Endothelial cell of umbilical vein (primary cell): Measurements from ENCODE around the gene CYP46A1. TPM values are rescaled to one million over a fixed set of nuclear protein-coding genes. Genes with fewer than 3 reads are reported as not detected.

Experiments
- BruUV-seq: library from RNA; stranded (reverse); fragments of 400-500 nt; replicated peaks from 2 replicates; lab custom pipeline; 2021; lab: Mats Ljungman, UMichigan
- CTCF ChIA-PET: fragments of 300-600, 350-600 bp; sonication (Branson Sonifier 250); formaldehyde crosslinking; loops from one replicate; lab custom pipeline; 2021; ENCODE audit warnings: antibody characterized with exemption, inconsistent platforms; lab: Charles Lee
- POLR2A ChIA-PET: fragments of 300-600, 350-600 bp; sonication (Branson Sonifier 250); formaldehyde crosslinking; loops from one replicate; lab custom pipeline; 2021; ENCODE audit warnings: antibody characterized with exemption, inconsistent platforms; lab: Charles Lee
- DNase-seq: peaks from one replicate; pipeline ENCODE4 v3.0.0-alpha.2; 2011; ENCODE audit warnings: low read depth, low spot score
- FAIRE-seq: peaks from 2 replicates; lab custom pipeline; 2011; peaks lifted over from hg19 to GRCh38; lab: Jason Lieb, UNC
- H2AFZ ChIP-seq: 2 replicates; pipeline ENCODE4 v1.6.0; 2012; ENCODE audit warnings: low read depth, low read length, control low read depth, inconsistent platforms
- H3K27ac ChIP-seq: 2 replicates; pipeline ENCODE4 v1.5.1; 2011; ENCODE audit warnings: low read depth, mild to moderate bottlenecking, control low read depth, low read length, moderate library complexity; ENCODE audit not compliant: insufficient read depth
- H3K27me3 ChIP-seq, 2 experiments: 2 replicates each; pipeline versions ENCODE4 v1.6.0 to v1.6.1; 2011; ENCODE audit warnings: low read length in 2 of 2, mixed read lengths in 1 of 2; ENCODE audit not compliant: control insufficient read depth in 2 of 2, insufficient read depth in 2 of 2
- H3K36me3 ChIP-seq, 2 experiments: 2 replicates in 1 of 2; 3 replicates in 1 of 2; pipeline ENCODE4 v1.5.1; 2011; ENCODE audit warnings: low read length in 2 of 2, mild to moderate bottlenecking in 1 of 2, moderate library complexity in 1 of 2; ENCODE audit not compliant: control insufficient read depth in 2 of 2, insufficient read depth in 2 of 2; ENCODE audit errors: extremely low read depth in 1 of 2
- H3K4me1 ChIP-seq: 3 replicates; pipeline ENCODE4 v1.5.1; 2011; ENCODE audit warnings: mild to moderate bottlenecking, low read length; ENCODE audit not compliant: control insufficient read depth, insufficient read depth; ENCODE audit errors: extremely low read depth
- H3K4me2 ChIP-seq: 2 replicates; pipeline ENCODE4 v1.6.1; 2011; ENCODE audit warnings: low read length, control low read depth, mixed read lengths; ENCODE audit not compliant: insufficient read depth
- H3K4me3 ChIP-seq, 3 experiments: fragments of 200-600 bp in 1 of 3; sonication (generic), shearing (Covaris generic) in 1 of 3; replicated peaks in 1 of 3; 2 replicates each; pipeline ENCODE4 v1.5.1; 2011 to 2016; ENCODE audit warnings: control low read depth in 3 of 3, low read length in 3 of 3, mild to moderate bottlenecking in 2 of 3, inconsistent platforms in 1 of 3, low read depth in 1 of 3, moderate library complexity in 1 of 3; ENCODE audit not compliant: insufficient read depth in 1 of 3
- H3K79me2 ChIP-seq: 2 replicates; pipeline ENCODE4 v1.6.0; 2012; ENCODE audit warnings: low read length, inconsistent platforms; ENCODE audit not compliant: control insufficient read depth, insufficient read depth
- H3K9ac ChIP-seq: replicated peaks from 2 replicates; pipeline ENCODE3; 2011; ENCODE audit warnings: low read length, control low read depth; ENCODE audit not compliant: insufficient read depth; ENCODE audit errors: extremely low read depth
- H3K9me1 ChIP-seq: replicated peaks from 3 replicates; pipeline ENCODE4 v1.6.0; 2011; ENCODE audit warnings: mild to moderate bottlenecking, low read length; ENCODE audit not compliant: control insufficient read depth, insufficient read depth; ENCODE audit errors: extremely low read depth
- H3K9me3 ChIP-seq: replicated peaks from 2 replicates; pipeline ENCODE4 v1.5.1; 2012; ENCODE audit warnings: low read length, inconsistent platforms; ENCODE audit not compliant: control insufficient read depth, insufficient read depth
- H4K20me1 ChIP-seq: replicated peaks from 2 replicates; pipeline ENCODE3; 2011; ENCODE audit warnings: mild to moderate bottlenecking, low read length; ENCODE audit not compliant: control insufficient read depth, insufficient read depth; ENCODE audit errors: extremely low read depth
- CTCF ChIP-seq, 2 donors: IDR thresholded peaks; 1 replicate in 1 of 2; 2 replicates in 1 of 2; pipeline ENCODE4 v1.5.1; 2011; ENCODE audit warnings: low read length in 2 of 2, mild to moderate bottlenecking in 2 of 2, moderate library complexity in 2 of 2, control low read depth in 1 of 2, inconsistent platforms in 1 of 2, low read depth in 1 of 2; ENCODE audit not compliant: insufficient read depth in 1 of 2; ENCODE audit errors: extremely low read depth in 1 of 2
- EZH2 ChIP-seq: IDR thresholded peaks from 2 replicates; pipeline ENCODE4 v1.6.1; 2012; ENCODE audit warnings: borderline replicate concordance, low read depth, mild to moderate bottlenecking, moderate library complexity, low read length, inconsistent platforms; ENCODE audit not compliant: severe bottlenecking
- FOS ChIP-seq: IDR thresholded peaks from 2 replicates; pipeline ENCODE4 v1.6.1; 2011; ENCODE audit warnings: mild to moderate bottlenecking, low read length, moderate library complexity, borderline replicate concordance; ENCODE audit not compliant: insufficient read depth
- GATA2 ChIP-seq: IDR thresholded peaks from 2 replicates; pipeline ENCODE4 v1.7.0; 2011; ENCODE audit warnings: low read depth, mild to moderate bottlenecking, moderate library complexity, mixed read lengths, low read length; ENCODE audit not compliant: insufficient read length, insufficient read depth
- JUN ChIP-seq: IDR thresholded peaks from 2 replicates; pipeline ENCODE4 v1.6.1; 2011; ENCODE audit warnings: borderline replicate concordance, low read depth; ENCODE audit not compliant: insufficient read length, insufficient read depth
- MAX ChIP-seq: IDR thresholded peaks from 2 replicates; pipeline ENCODE4 v1.6.1; 2011; ENCODE audit not compliant: insufficient read depth, insufficient read length
- MYC ChIP-seq: IDR thresholded peaks from one replicate; pipeline ENCODE4 v1.6.1; 2011; ENCODE audit warnings: mild to moderate bottlenecking, low read depth, low read length
- POLR2A ChIP-seq: IDR thresholded peaks from 2 replicates; pipeline ENCODE4 v1.6.1; 2012; ENCODE audit warnings: low read depth, mild to moderate bottlenecking, control low read depth, low read length
- POLR2AphosphoS5 ChIP-seq: IDR thresholded peaks from 2 replicates; pipeline ENCODE4 v1.6.1; 2012; ENCODE audit warnings: low read depth, mild to moderate bottlenecking, control low read depth, low read length, moderate library complexity; ENCODE audit not compliant: insufficient read depth
- dilution Hi-C: fragments of 300-500 bp; cut with MboI; formaldehyde crosslinking; loops from one replicate; pipeline ENCODE4 v1.15.0; 2019; ENCODE audit warnings: low sequenced_read_pairs; ENCODE audit not compliant: extremely low pct_ligation_motif_present
- intact Hi-C: fragments of 100-400 bp; cut with micrococcal nuclease; formaldehyde crosslinking; loops from one replicate; pipeline ENCODE4 v1.10.0; 2022
- polyA plus RNA-seq, 4 experiments: library from polyadenylated mRNA; depleted of rRNA in 3 of 4; stranded (reverse) in 3 of 4; unstranded in 1 of 4; fragments of >200 nt; gene quantifications; 2 replicates each; pipeline versions ENCODE4 v1.2.1 to v1.2.3, GENCODE V29; 2011 to 2012; ENCODE audit warnings: missing spikeins in 1 of 4
- total RNA-seq: library from RNA; stranded (reverse); gene quantifications from 2 replicates; pipeline ENCODE4 v1.2.3, GENCODE V29; 2021

Gene CYP46A1
- total and polyA plus RNA-seq, 2 donors (not counting 3 experiments of a cell fraction or from before 2014, with no cell fraction given) = 0.03 to 0.24 TPM

GRCh38 chr14:99691111-99691885 is 7.2 kb downstream of the CYP46A1 start:
- BruUV-seq = no TSS peak
- Histone ChIP-seq H3K79me2 (no peaks in the 10 kb centered on the region), H3K27me3 (peaks cover 12 to 23% of the 10 kb centered on the region in 2 experiments), H3K9ac (no peak overlapping the region), H4K20me1 (no peaks in the 10 kb centered on the region), H3K4me3 (no peak overlapping the region), H3K36me3 (no peaks in the 10 kb centered on the region), H3K4me1 (no peaks in the 10 kb centered on the region), H3K27ac (no peak overlapping the region), H3K9me3 (no peaks in the 10 kb centered on the region), H3K9me1 (no peaks in the 10 kb centered on the region), H2AFZ (no peak overlapping the region), H3K4me2 (no peak overlapping the region)
- FAIRE-seq (no peak), DNase-seq (no peak)
- no peak for TF ChIP-seq GATA2
- no peak for TF ChIP-seq MYC
- TF ChIP-seq CTCF (IDR thresholded peaks at IDR 0.05; ENCODE audit: extremely low read depth in 1 of 2, insufficient read depth in 1 of 2, low read depth in 1 of 2, low read length in 2 of 2) = no peak
- no peak for TF ChIP-seq POLR2A
- no peak for TF ChIP-seq EZH2
- TF ChIP-seq MAX = no peak
- TF ChIP-seq JUN = no peak
- no peak for TF ChIP-seq POLR2AphosphoS5
- no peak for TF ChIP-seq FOS
- intact Hi-C loops = no loop called here
- ChIA-PET POLR2A (no interaction called here), CTCF (interaction anchor here (1.0 kb wide), 1 partner anchor 39 kb away, joined by 3 read pairs; no protein-coding TSS in a partner anchor)
- dilution Hi-C loops = no loop called here
